ENCODE results near the gene FGD5. TPM values are rescaled to one million over a fixed set of nuclear protein-coding genes. Genes with fewer than 3 reads are reported as not detected.

The FGD5 gene
- total RNA-seq, 1 donor from 2014 or later: 16.2 TPM

DNA sequence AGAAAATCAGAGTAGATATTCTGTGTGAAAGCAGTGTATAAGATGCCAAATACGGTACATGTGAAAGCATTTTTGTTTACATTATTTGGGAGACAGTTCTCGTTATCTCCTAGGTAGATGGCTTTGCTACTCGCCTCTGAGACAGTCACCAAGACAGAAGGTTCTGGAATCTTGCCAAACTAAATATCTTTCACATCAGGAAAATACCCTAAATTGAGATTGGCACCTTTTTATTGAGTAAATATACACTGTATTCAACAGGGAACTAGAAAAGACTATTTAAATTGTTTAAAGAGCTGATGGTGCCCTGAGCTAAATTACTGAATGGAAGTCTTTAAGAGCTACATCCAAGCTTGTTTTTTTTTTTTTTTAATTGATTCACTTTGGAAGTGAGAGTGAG, 3.4 kb downstream of the FGD5 start:
- Histone ChIP-seq H3K27me3 (no peaks in the 10 kb centered on the region), H3K4me3 (no peak overlapping the region), H3K9me3 (no peaks in the 10 kb centered on the region), H3K27ac (no peak overlapping the region), H3K4me1 (peaks cover 5% of the 10 kb centered on the region), H3K36me3 (peaks cover 0 to 8% of the 10 kb centered on the region in 2 donors)
- intact Hi-C loops (cut with DNase I): no loop called here
- no peak for TF ChIP-seq POLR2AphosphoS5 (IDR thresholded peaks at IDR 0.05; ENCODE audit: insufficient read depth in 1 of 2, low read depth in 1 of 2)
- TF ChIP-seq POLR2A (IDR thresholded peaks at IDR 0.05): no peak
- TF ChIP-seq, protein P1, sequence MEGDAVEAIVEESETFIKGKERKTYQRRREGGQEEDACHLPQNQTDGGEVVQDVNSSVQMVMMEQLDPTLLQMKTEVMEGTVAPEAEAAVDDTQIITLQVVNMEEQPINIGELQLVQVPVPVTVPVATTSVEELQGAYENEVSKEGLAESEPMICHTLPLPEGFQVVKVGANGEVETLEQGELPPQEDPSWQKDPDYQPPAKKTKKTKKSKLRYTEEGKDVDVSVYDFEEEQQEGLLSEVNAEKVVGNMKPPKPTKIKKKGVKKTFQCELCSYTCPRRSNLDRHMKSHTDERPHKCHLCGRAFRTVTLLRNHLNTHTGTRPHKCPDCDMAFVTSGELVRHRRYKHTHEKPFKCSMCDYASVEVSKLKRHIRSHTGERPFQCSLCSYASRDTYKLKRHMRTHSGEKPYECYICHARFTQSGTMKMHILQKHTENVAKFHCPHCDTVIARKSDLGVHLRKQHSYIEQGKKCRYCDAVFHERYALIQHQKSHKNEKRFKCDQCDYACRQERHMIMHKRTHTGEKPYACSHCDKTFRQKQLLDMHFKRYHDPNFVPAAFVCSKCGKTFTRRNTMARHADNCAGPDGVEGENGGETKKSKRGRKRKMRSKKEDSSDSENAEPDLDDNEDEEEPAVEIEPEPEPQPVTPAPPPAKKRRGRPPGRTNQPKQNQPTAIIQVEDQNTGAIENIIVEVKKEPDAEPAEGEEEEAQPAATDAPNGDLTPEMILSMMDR (IDR thresholded peaks at IDR 0.05): no peak
- no peak for DNase-seq (ENCODE audit: extremely low spot score in 2 of 2)

DNA sequence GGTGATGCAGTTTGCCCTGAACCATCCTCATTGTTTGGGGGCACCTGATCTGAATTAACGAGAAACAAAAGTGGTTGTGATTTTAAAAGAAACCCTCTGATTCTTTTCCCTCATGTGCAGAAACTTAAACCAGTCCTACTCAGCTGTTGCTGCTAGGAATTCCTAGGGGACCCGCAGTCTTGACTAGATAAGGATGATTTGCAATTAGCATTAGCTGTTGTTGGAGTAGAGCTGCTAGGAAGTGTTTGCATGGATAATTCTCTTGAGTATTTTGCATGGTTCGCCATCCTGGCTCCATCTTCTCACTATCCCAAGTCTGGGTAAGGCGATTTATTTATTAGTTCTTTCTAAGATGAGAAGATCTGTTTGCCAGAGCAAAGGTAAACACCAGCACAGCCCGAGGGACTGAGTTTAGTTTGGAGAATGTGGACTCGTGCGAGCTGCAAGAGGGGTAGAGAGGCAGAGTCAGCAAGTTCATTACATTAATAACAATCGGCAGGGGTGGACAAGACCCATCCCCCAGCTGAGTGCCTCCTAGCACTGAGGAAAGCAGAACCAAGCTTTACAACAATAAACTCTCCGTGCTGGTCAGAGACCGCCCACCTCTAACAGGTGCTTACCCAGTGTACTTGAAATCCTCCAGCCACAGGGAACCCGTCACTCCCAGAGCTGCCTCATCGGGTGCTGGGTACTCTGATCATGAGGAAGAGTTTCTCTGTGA, 4.1 kb downstream of the FGD5 start:
- no peak for DNase-seq (ENCODE audit: extremely low spot score in 2 of 2)
- Histone ChIP-seq H3K9me3 (no peaks in the 10 kb centered on the region), H3K4me1 (peaks cover 5% of the 10 kb centered on the region), H3K27me3 (no peaks in the 10 kb centered on the region), H3K36me3 (peaks cover 0 to 8% of the 10 kb centered on the region in 2 donors), H3K27ac (no peak overlapping the region), H3K4me3 (no peak overlapping the region)
- intact Hi-C loops (cut with DNase I): no loop called here
- TF ChIP-seq POLR2A (IDR thresholded peaks at IDR 0.05) (no peak), POLR2AphosphoS5 (IDR thresholded peaks at IDR 0.05; ENCODE audit: insufficient read depth in 1 of 2, low read depth in 1 of 2) (no peak)
- TF ChIP-seq, protein P1 (IDR thresholded peaks at IDR 0.05): no peak

DNA sequence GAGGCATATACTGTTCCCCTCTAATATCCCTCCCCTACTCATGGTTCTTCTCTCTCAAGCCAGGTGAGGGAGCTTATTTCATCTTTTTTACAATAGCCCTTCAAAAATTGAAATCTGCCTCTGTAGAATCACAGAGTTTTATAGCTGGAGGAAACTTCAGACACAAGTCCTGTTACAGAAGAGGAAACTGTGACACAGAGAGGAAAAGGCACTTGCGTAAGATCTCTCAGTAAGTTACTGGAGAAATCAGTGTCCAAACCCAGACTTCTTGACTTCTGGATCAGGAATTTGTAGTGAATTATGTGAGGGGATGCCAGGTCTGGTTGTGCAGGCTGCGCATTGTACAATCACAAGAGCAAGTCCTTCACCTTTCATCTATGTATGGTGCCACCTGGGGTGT, 4.6 kb downstream of the FGD5 start:
- Histone ChIP-seq H3K9me3 (no peaks in the 10 kb centered on the region), H3K27ac (no peak overlapping the region), H3K36me3 (peaks cover 0 to 8% of the 10 kb centered on the region in 2 donors), H3K4me3 (no peak overlapping the region), H3K4me1 (peaks cover 5% of the 10 kb centered on the region), H3K27me3 (no peaks in the 10 kb centered on the region)
- intact Hi-C loops (cut with DNase I): no loop called here
- TF ChIP-seq, protein P1 (IDR thresholded peaks at IDR 0.05): no peak
- TF ChIP-seq POLR2AphosphoS5 (IDR thresholded peaks at IDR 0.05; ENCODE audit: insufficient read depth in 1 of 2, low read depth in 1 of 2) (no peak), POLR2A (IDR thresholded peaks at IDR 0.05) (no peak)
- no peak for DNase-seq (ENCODE audit: extremely low spot score in 2 of 2)

DNA sequence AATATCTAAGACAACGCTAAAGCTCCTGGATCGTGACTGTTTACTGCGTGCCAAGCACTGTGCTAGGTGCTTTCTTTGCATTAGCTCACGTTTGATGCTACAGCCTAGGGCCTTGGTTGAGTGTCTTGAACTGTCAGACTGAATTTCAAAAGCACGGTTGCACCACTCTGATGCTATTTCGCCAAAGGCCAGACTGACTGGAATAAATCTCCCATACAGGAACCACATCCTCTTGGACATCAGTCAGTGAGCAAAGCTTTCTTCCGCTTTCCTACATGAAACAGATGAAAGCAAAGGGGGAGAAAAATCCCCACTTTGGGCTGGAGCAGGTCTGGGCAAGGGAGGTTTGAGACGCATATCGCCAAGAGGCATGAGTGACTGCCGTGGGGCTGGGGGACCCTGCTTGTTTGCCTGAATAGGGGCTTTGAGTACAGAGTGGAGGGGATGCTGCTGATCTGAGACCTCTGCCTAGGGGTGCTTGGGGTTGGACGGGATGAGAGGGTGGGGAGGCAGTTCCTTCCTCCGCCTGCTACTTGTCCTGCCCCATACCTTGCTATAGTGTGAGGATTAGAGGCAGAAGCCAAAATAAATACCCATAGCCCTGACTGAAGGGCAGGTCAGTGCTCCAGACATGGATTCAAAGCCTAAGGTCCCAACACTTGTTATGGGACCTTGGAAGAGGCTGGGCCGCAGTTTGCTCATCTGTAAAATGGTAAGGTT, 5.3 kb downstream of the FGD5 start:
- DNase-seq (ENCODE audit: extremely low spot score in 2 of 2): no peak
- H3K36me3 ChIP-seq: peaks cover 0 to 8% of the 10 kb centered on the region in 2 donors
- TF ChIP-seq POLR2A (IDR thresholded peaks at IDR 0.05): no peak
- no peak for TF ChIP-seq POLR2AphosphoS5 (IDR thresholded peaks at IDR 0.05; ENCODE audit: insufficient read depth in 1 of 2, low read depth in 1 of 2)
- TF ChIP-seq, protein P1 (IDR thresholded peaks at IDR 0.05): no peak
- H3K27ac ChIP-seq: no peak overlapping the region
- H3K4me1 ChIP-seq: peaks cover 5% of the 10 kb centered on the region
- no peaks in the 10 kb centered on the region for H3K27me3 ChIP-seq
- H3K4me3 ChIP-seq: no peak overlapping the region
- H3K9me3 ChIP-seq: no peaks in the 10 kb centered on the region
- intact Hi-C loops (cut with DNase I): no loop called here

DNA sequence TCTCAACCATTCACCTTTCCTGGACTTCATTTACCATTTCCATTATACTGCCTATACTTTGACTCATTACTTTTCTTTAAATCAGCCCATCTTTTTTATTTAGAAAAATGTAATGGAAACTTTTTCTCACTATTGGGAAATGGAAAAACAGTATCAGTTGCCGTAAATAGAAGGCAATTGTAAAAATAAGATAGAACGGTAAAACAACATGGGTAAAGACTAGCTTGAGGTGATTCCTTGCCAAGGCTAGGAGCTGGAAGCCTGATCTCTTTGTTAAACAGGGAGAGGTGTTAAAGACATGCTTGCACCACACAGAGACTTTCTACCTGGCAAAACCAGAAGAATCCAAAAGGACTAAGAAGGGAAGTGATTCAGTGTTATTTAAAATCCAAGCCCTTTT, 5.9 kb downstream of the FGD5 start:
- intact Hi-C loops (cut with DNase I): no loop called here
- no peak for DNase-seq (ENCODE audit: extremely low spot score in 2 of 2)
- no peak overlapping the region for H3K27ac ChIP-seq
- H3K4me3 ChIP-seq: no peak overlapping the region
- H3K36me3 ChIP-seq: peaks cover 0 to 5% of the 10 kb centered on the region in 2 donors
- peaks cover 7% of the 10 kb centered on the region for H3K4me1 ChIP-seq
- H3K9me3 ChIP-seq: no peaks in the 10 kb centered on the region
- H3K27me3 ChIP-seq: no peaks in the 10 kb centered on the region
- no peak for TF ChIP-seq POLR2A (IDR thresholded peaks at IDR 0.05)
- TF ChIP-seq, protein P1 (IDR thresholded peaks at IDR 0.05): no peak
- no peak for TF ChIP-seq POLR2AphosphoS5 (IDR thresholded peaks at IDR 0.05; ENCODE audit: insufficient read depth in 1 of 2, low read depth in 1 of 2)

Data from vagina (tissue), 2 donors.